Endothelial cell of umbilical vein (primary cell): ENCODE measurements around the gene TMEM175. TPM values are rescaled to one million over a fixed set of nuclear protein-coding genes. Genes with fewer than 3 reads are reported as not detected.

Experiments
- BruUV-seq: library from RNA; stranded (reverse); fragments of 400-500 nt; replicated peaks from 2 replicates; lab custom pipeline; 2021; lab: Mats Ljungman, UMichigan
- CTCF ChIA-PET: fragments of 300-600, 350-600 bp; sonication (Branson Sonifier 250); formaldehyde crosslinking; loops from one replicate; lab custom pipeline; 2021; ENCODE audit warnings: antibody characterized with exemption, inconsistent platforms; lab: Charles Lee
- POLR2A ChIA-PET: fragments of 300-600, 350-600 bp; sonication (Branson Sonifier 250); formaldehyde crosslinking; loops from one replicate; lab custom pipeline; 2021; ENCODE audit warnings: antibody characterized with exemption, inconsistent platforms; lab: Charles Lee
- DNase-seq: peaks from one replicate; pipeline ENCODE4 v3.0.0-alpha.2; 2011; ENCODE audit warnings: low read depth, low spot score
- FAIRE-seq: peaks from 2 replicates; lab custom pipeline; 2011; peaks lifted over from hg19 to GRCh38; lab: Jason Lieb, UNC
- H2AFZ ChIP-seq: 2 replicates; pipeline ENCODE4 v1.6.0; 2012; ENCODE audit warnings: low read depth, low read length, control low read depth, inconsistent platforms
- H3K27ac ChIP-seq: 2 replicates; pipeline ENCODE4 v1.5.1; 2011; ENCODE audit warnings: low read depth, mild to moderate bottlenecking, control low read depth, low read length, moderate library complexity; ENCODE audit not compliant: insufficient read depth
- H3K27me3 ChIP-seq, 2 experiments: 2 replicates each; pipeline versions ENCODE4 v1.6.0 to v1.6.1; 2011; ENCODE audit warnings: low read length in 2 of 2, mixed read lengths in 1 of 2; ENCODE audit not compliant: control insufficient read depth in 2 of 2, insufficient read depth in 2 of 2
- H3K36me3 ChIP-seq, 2 experiments: 2 replicates in 1 of 2; 3 replicates in 1 of 2; pipeline ENCODE4 v1.5.1; 2011; ENCODE audit warnings: low read length in 2 of 2, mild to moderate bottlenecking in 1 of 2, moderate library complexity in 1 of 2; ENCODE audit not compliant: control insufficient read depth in 2 of 2, insufficient read depth in 2 of 2; ENCODE audit errors: extremely low read depth in 1 of 2
- H3K4me1 ChIP-seq: 3 replicates; pipeline ENCODE4 v1.5.1; 2011; ENCODE audit warnings: mild to moderate bottlenecking, low read length; ENCODE audit not compliant: control insufficient read depth, insufficient read depth; ENCODE audit errors: extremely low read depth
- H3K4me2 ChIP-seq: 2 replicates; pipeline ENCODE4 v1.6.1; 2011; ENCODE audit warnings: low read length, control low read depth, mixed read lengths; ENCODE audit not compliant: insufficient read depth
- H3K4me3 ChIP-seq, 3 experiments: fragments of 200-600 bp in 1 of 3; sonication (generic), shearing (Covaris generic) in 1 of 3; replicated peaks in 1 of 3; 2 replicates each; pipeline ENCODE4 v1.5.1; 2011 to 2016; ENCODE audit warnings: control low read depth in 3 of 3, low read length in 3 of 3, mild to moderate bottlenecking in 2 of 3, inconsistent platforms in 1 of 3, low read depth in 1 of 3, moderate library complexity in 1 of 3; ENCODE audit not compliant: insufficient read depth in 1 of 3
- H3K79me2 ChIP-seq: 2 replicates; pipeline ENCODE4 v1.6.0; 2012; ENCODE audit warnings: low read length, inconsistent platforms; ENCODE audit not compliant: control insufficient read depth, insufficient read depth
- H3K9ac ChIP-seq: replicated peaks from 2 replicates; pipeline ENCODE3; 2011; ENCODE audit warnings: low read length, control low read depth; ENCODE audit not compliant: insufficient read depth; ENCODE audit errors: extremely low read depth
- H3K9me1 ChIP-seq: replicated peaks from 3 replicates; pipeline ENCODE4 v1.6.0; 2011; ENCODE audit warnings: mild to moderate bottlenecking, low read length; ENCODE audit not compliant: control insufficient read depth, insufficient read depth; ENCODE audit errors: extremely low read depth
- H3K9me3 ChIP-seq: replicated peaks from 2 replicates; pipeline ENCODE4 v1.5.1; 2012; ENCODE audit warnings: low read length, inconsistent platforms; ENCODE audit not compliant: control insufficient read depth, insufficient read depth
- H4K20me1 ChIP-seq: replicated peaks from 2 replicates; pipeline ENCODE3; 2011; ENCODE audit warnings: mild to moderate bottlenecking, low read length; ENCODE audit not compliant: control insufficient read depth, insufficient read depth; ENCODE audit errors: extremely low read depth
- EZH2 ChIP-seq: IDR thresholded peaks from 2 replicates; pipeline ENCODE4 v1.6.1; 2012; ENCODE audit warnings: borderline replicate concordance, low read depth, mild to moderate bottlenecking, moderate library complexity, low read length, inconsistent platforms; ENCODE audit not compliant: severe bottlenecking
- FOS ChIP-seq: IDR thresholded peaks from 2 replicates; pipeline ENCODE4 v1.6.1; 2011; ENCODE audit warnings: mild to moderate bottlenecking, low read length, moderate library complexity, borderline replicate concordance; ENCODE audit not compliant: insufficient read depth
- GATA2 ChIP-seq: IDR thresholded peaks from 2 replicates; pipeline ENCODE4 v1.7.0; 2011; ENCODE audit warnings: low read depth, mild to moderate bottlenecking, moderate library complexity, mixed read lengths, low read length; ENCODE audit not compliant: insufficient read length, insufficient read depth
- JUN ChIP-seq: IDR thresholded peaks from 2 replicates; pipeline ENCODE4 v1.6.1; 2011; ENCODE audit warnings: borderline replicate concordance, low read depth; ENCODE audit not compliant: insufficient read length, insufficient read depth
- MYC ChIP-seq: IDR thresholded peaks from one replicate; pipeline ENCODE4 v1.6.1; 2011; ENCODE audit warnings: mild to moderate bottlenecking, low read depth, low read length
- POLR2A ChIP-seq: IDR thresholded peaks from 2 replicates; pipeline ENCODE4 v1.6.1; 2012; ENCODE audit warnings: low read depth, mild to moderate bottlenecking, control low read depth, low read length
- POLR2AphosphoS5 ChIP-seq: IDR thresholded peaks from 2 replicates; pipeline ENCODE4 v1.6.1; 2012; ENCODE audit warnings: low read depth, mild to moderate bottlenecking, control low read depth, low read length, moderate library complexity; ENCODE audit not compliant: insufficient read depth
- dilution Hi-C: fragments of 300-500 bp; cut with MboI; formaldehyde crosslinking; loops from one replicate; pipeline ENCODE4 v1.15.0; 2019; ENCODE audit warnings: low sequenced_read_pairs; ENCODE audit not compliant: extremely low pct_ligation_motif_present
- intact Hi-C: fragments of 100-400 bp; cut with micrococcal nuclease; formaldehyde crosslinking; loops from one replicate; pipeline ENCODE4 v1.10.0; 2022
- polyA plus RNA-seq, 4 experiments: library from polyadenylated mRNA; depleted of rRNA in 3 of 4; stranded (reverse) in 3 of 4; unstranded in 1 of 4; fragments of >200 nt; gene quantifications; 2 replicates each; pipeline versions ENCODE4 v1.2.1 to v1.2.3, GENCODE V29; 2011 to 2012; ENCODE audit warnings: missing spikeins in 1 of 4
- total RNA-seq: library from RNA; stranded (reverse); gene quantifications from 2 replicates; pipeline ENCODE4 v1.2.3, GENCODE V29; 2021
- TF ChIP-seq, protein P1 (sequence below), 2 donors: IDR thresholded peaks; 1 replicate in 1 of 2; 2 replicates in 1 of 2; pipeline ENCODE4 v1.5.1; 2011; ENCODE audit warnings: low read length in 2 of 2, mild to moderate bottlenecking in 2 of 2, moderate library complexity in 2 of 2, control low read depth in 1 of 2, inconsistent platforms in 1 of 2, low read depth in 1 of 2; ENCODE audit not compliant: insufficient read depth in 1 of 2; ENCODE audit errors: extremely low read depth in 1 of 2
- TF ChIP-seq, protein P2 (sequence below): IDR thresholded peaks from 2 replicates; pipeline ENCODE4 v1.6.1; 2011; ENCODE audit not compliant: insufficient read depth, insufficient read length

The TMEM175 gene
- total and polyA plus RNA-seq, 2 donors (not counting 3 experiments of a cell fraction or from before 2014, with no cell fraction given): 21.9 to 80.1 TPM

DNA sequence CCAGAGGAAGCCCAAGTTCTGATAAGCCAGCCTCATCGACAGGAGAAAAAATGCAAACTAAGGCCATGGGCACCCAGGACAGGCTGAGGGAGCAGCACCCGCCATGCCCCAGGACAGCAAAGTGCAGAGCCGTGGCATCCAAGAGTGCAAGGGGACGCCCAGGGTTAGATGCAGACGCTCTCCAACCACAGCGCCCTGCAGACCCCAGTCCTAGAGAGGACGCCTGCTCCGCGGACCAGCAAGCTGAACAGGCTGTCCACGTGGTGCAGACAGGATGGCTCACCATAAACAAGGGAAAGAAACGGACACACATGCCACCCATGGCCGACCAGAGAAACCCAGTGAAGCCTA is 32.7 kb upstream of the TMEM175 start:
- Histone ChIP-seq H2AFZ (no peak overlapping the region), H3K4me3 (no peak overlapping the region), H3K9ac (no peak overlapping the region), H3K27me3 (no peaks in the 10 kb centered on the region), H3K36me3 (peaks cover 0 to 23% of the 10 kb centered on the region in 2 experiments), H3K4me2 (no peak overlapping the region), H3K9me3 (no peaks in the 10 kb centered on the region), H3K79me2 (no peaks in the 10 kb centered on the region), H3K4me1 (no peaks in the 10 kb centered on the region), H3K9me1 (no peaks in the 10 kb centered on the region), H4K20me1 (no peaks in the 10 kb centered on the region), H3K27ac (no peak overlapping the region)
- no peak for DNase-seq
- dilution Hi-C loops: no loop called here
- BruUV-seq: no TSS peak
- no peak for FAIRE-seq
- TF ChIP-seq POLR2AphosphoS5 (no peak), JUN (no peak), FOS (no peak), GATA2 (no peak), EZH2 (no peak), MYC (no peak), POLR2A (no peak)
- TF ChIP-seq, protein P1, sequence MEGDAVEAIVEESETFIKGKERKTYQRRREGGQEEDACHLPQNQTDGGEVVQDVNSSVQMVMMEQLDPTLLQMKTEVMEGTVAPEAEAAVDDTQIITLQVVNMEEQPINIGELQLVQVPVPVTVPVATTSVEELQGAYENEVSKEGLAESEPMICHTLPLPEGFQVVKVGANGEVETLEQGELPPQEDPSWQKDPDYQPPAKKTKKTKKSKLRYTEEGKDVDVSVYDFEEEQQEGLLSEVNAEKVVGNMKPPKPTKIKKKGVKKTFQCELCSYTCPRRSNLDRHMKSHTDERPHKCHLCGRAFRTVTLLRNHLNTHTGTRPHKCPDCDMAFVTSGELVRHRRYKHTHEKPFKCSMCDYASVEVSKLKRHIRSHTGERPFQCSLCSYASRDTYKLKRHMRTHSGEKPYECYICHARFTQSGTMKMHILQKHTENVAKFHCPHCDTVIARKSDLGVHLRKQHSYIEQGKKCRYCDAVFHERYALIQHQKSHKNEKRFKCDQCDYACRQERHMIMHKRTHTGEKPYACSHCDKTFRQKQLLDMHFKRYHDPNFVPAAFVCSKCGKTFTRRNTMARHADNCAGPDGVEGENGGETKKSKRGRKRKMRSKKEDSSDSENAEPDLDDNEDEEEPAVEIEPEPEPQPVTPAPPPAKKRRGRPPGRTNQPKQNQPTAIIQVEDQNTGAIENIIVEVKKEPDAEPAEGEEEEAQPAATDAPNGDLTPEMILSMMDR (IDR thresholded peaks at IDR 0.05; ENCODE audit: extremely low read depth in 1 of 2, insufficient read depth in 1 of 2, low read depth in 1 of 2, low read length in 2 of 2): no peak
- TF ChIP-seq, protein P2, sequence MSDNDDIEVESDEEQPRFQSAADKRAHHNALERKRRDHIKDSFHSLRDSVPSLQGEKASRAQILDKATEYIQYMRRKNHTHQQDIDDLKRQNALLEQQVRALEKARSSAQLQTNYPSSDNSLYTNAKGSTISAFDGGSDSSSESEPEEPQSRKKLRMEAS: no peak
- POLR2A ChIA-PET: no interaction called here
- intact Hi-C loops: no loop called here
- CTCF ChIA-PET: no interaction called here
